ENCODE data around the gene ACTR1B.
A peak's percentile ranks its signal among the peaks of the same experiment; 100 is the strongest.
"Not testable (repeated sequence)": the region's sequence is repeated elsewhere in the genome, so short reads cannot be mapped to it uniquely, and the experiment has no call there.

The ACTR1B gene

GRCh38 chr2:97688062-97688827 is 24.4 kb upstream of the ACTR1B start:
- no peak for DNase-seq

GRCh38 chr2:97687235-97687634 is 23.4 kb upstream of the ACTR1B start:
- not testable (repeated sequence) for DNase-seq

GRCh38 chr2:97678298-97678697 is 14.5 kb upstream of the ACTR1B start:
- DNase-seq = no peak

- no peak for DNase-seq
Measured at GRCh38 chr2:97677480-97677879, 13.6 kb upstream of the ACTR1B start.

GRCh38 chr2:97676620-97677019 is 12.8 kb upstream of the ACTR1B start:
- no peak for DNase-seq

- DNase-seq = no peak
Measured at GRCh38 chr2:97675430-97676113, 11.7 kb upstream of the ACTR1B start.

- DNase-seq = no peak
Measured at GRCh38 chr2:97673915-97674283, 10.1 kb upstream of the ACTR1B start.

GRCh38 chr2:97673182-97673914 is 9.5 kb upstream of the ACTR1B start:
- DNase-seq = no peak

GRCh38 chr2:97672606-97673140 is 8.8 kb upstream of the ACTR1B start:
- DNase-seq = not testable (repeated sequence)

- DNase-seq = no peak
Measured at GRCh38 chr2:97671526-97671925, 7.7 kb upstream of the ACTR1B start.

GRCh38 chr2:97670471-97670870 is 6.6 kb upstream of the ACTR1B start:
- DNase-seq = no peak

- no peak for DNase-seq
Measured at GRCh38 chr2:97669448-97669847, 5.6 kb upstream of the ACTR1B start, which contains the start of gene C2orf92. C2orf92 (plus strand) TSS chr2:97669713; CDS start chr2:97669789, 76 bp downstream.

- no peak for DNase-seq
Measured at GRCh38 chr2:97664636-97664970, 759 bp upstream of the ACTR1B start.

GRCh38 chr2:97663626-97663961 is 250 bp downstream of the ACTR1B start:
- DNase-seq = no peak

- peak; percentile 28 to 62 (median 38) for DNase-seq
Measured at GRCh38 chr2:97662895-97663625, 784 bp downstream of the ACTR1B start.

- DNase-seq = no peak
Measured at GRCh38 chr2:97662386-97662894, 1.4 kb downstream of the ACTR1B start.

GRCh38 chr2:97661927-97662326 is 1.9 kb downstream of the ACTR1B start:
- no peak for DNase-seq

- no peak for DNase-seq
Measured at GRCh38 chr2:97660775-97661389, 3.0 kb downstream of the ACTR1B start.

GRCh38 chr2:97660044-97660774 is 3.6 kb downstream of the ACTR1B start:
- no peak for DNase-seq

GRCh38 chr2:97659256-97660043 is 4.4 kb downstream of the ACTR1B start:
- no peak for DNase-seq

GRCh38 chr2:97658691-97659157 is 5.1 kb downstream of the ACTR1B start:
- DNase-seq = no peak
